Jurkat, Clone E6-1 (cell line): ENCODE data around the gene SCN9A. TPM values are rescaled to one million over a fixed set of nuclear protein-coding genes. Genes with fewer than 3 reads are reported as not detected.
A peak's percentile ranks its signal among the peaks of the same experiment; 100 is the strongest.
"Not testable (repeated sequence)": the region's sequence is repeated elsewhere in the genome, so short reads cannot be mapped to it uniquely, and the experiment has no call there.

Source experiments
- DNase-seq: peaks from one replicate; pipeline ENCODE4 v3.0.0-alpha.2; 2011; ENCODE audit warnings: low read depth, low spot score
- H3K4me3 ChIP-seq: 2 replicates; pipeline ENCODE4 v1.5.1; 2011; ENCODE audit warnings: mild to moderate bottlenecking, low read length, control low read depth, moderate library complexity
- polyA plus RNA-seq: library from polyadenylated mRNA; unstranded; fragments of >200 nt; gene quantifications from one replicate; pipeline ENCODE4 v1.2.1, GENCODE V29; 2012; ENCODE audit warnings: missing spikeins; ENCODE audit not compliant: insufficient read length, insufficient read depth

The SCN9A gene
- polyA plus RNA-seq, result 0.96 TPM

DNA sequence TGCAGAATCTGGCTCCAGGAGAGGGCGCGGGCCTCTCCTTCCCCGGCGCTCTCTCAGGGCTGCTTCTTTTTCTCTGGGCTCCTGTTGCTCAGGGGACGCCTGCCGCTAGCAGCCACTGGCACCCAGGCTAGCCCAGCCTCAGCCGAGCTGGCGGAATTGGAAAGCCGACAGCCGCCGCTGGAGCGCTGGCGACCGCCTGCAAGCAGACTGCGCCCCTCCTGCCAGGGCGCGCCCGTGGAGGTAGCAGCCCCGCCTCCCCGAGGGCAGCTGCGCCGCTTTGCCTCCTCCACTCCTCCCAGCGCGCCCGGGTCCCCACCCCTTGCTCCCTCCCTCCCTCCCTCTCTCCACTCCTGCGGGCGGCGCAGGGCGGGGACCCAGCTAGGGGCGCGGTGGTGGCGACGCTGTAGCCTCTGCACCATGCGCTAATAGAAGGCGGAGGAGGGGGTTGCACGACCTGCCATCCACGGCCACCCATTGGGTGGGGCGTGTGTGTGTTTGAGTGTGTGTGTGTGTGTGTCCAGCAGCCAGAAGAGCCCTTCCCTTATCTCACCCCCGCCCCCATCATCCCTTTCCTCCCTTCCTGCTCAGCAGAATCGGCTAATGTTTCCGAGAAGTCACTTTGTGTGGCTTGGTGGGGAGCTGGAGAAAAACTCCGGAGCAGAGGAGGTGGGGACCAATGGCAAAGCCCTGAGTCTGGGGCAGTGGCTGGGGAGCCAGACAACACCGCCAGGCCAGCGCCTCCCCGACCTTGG is at the start of gene SCN9A:
SCN9A (minus strand) TSS at position 209 of the 752 bp plus-strand sequence. CDS start 64,188 bp downstream, outside the sequence.
- peak; percentile 52 for DNase-seq
- peak within 1 kb of the TSS; percentile 54 for H3K4me3 ChIP-seq

DNA sequence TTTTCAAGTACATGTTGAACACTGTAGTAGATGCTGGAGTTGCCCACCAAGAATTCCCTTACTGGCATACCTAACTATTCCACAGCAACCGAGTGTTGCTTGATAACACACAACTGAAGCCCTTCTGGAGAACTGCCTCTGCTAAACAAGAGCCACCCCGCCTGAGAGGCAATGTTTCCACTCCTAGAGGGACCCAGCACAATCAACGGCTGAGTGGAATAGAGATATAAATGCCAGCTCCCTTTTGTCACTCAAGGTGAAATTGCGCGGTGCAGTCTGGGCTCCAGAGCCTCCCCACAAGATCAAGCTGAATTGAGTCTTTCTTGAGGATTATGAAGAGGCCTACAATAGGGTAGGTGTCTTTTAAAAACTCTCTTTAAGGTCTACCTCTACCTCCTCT is 49.1 kb upstream of the SCN9A start:
- no peak for DNase-seq
- H3K4me3 ChIP-seq, result no peak overlapping the region

- no peak overlapping the region for H3K4me3 ChIP-seq
- DNase-seq, result no peak
These were observed 43.8 kb upstream of the SCN9A start for GRCh38 chr2:166419616-166419934.

- no peak for DNase-seq
- H3K4me3 ChIP-seq, result no peak overlapping the region
These were observed 43.3 kb upstream of the SCN9A start for GRCh38 chr2:166418853-166419615.

- no peak overlapping the region for H3K4me3 ChIP-seq
- DNase-seq, result peak; percentile 10
These were observed 41.9 kb upstream of the SCN9A start for GRCh38 chr2:166417669-166418068.

DNA sequence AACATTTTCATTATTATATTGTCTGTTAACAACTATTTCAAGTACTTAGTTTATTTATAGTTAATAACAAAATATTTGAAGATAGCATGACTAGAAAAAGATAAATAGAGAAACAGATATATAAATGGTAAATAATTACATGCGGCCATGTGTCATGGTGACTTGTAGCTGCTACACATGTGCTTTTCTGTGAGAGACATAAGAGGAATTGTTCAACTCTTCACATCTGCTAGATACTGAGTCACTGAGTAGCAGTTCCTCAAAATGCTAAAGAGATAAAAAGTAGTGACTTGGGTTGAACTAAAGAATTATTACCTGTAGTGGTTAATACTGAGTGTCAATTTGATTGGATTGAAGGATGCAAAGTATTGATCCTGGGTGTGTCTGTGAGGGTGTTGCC is 37.5 kb upstream of the SCN9A start:
- DNase-seq, result no peak
- no peak overlapping the region for H3K4me3 ChIP-seq

- DNase-seq, result no peak
- H3K4me3 ChIP-seq, result no peak overlapping the region
These were observed 35.9 kb upstream of the SCN9A start for GRCh38 chr2:166411473-166412230.

GRCh38 chr2:166410828-166411472 is 35.2 kb upstream of the SCN9A start:
- DNase-seq, result no peak
- H3K4me3 ChIP-seq, result no peak overlapping the region

GRCh38 chr2:166407746-166408145 is 32.0 kb upstream of the SCN9A start:
- not testable (repeated sequence) for DNase-seq, H3K4me3 ChIP-seq

DNA sequence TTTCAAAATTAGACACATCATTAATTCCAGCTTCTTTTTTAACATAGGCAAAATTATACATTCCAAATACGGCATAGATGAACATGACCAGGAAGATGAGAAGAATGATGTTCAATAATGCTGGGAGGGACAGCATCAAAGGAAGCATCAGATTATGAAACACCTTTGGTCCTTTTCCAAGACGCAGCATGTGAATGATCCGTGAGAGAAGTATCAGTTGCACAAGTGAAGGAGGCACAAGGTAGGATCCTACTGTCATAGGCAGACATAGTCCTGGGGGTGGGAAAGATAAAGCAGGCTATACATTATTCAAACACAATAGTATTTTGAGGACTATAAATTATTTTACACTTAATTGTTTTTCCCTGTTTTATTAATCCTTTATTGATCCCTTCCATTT is 30.6 kb upstream of the SCN9A start:
- no peak overlapping the region for H3K4me3 ChIP-seq
- no peak for DNase-seq

DNA sequence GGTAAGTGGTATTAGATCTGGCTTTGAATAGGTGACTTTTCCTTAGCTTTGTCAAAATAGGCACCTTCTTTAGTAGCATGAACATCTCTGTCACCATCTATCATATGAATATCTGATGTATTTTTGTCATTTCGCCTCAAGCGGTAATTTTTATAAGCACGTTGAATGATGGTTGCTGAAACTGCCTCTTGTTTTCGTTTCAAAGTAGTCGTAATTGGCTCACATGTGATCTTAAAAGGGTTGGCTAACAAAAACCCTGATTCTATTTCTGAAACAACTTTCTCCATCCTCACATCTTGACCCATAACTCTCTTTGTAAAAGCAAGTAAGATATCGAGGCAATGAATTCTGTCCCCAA is 29.8 kb upstream of the SCN9A start:
- H3K4me3 ChIP-seq, result no peak overlapping the region
- DNase-seq, result no peak

DNA sequence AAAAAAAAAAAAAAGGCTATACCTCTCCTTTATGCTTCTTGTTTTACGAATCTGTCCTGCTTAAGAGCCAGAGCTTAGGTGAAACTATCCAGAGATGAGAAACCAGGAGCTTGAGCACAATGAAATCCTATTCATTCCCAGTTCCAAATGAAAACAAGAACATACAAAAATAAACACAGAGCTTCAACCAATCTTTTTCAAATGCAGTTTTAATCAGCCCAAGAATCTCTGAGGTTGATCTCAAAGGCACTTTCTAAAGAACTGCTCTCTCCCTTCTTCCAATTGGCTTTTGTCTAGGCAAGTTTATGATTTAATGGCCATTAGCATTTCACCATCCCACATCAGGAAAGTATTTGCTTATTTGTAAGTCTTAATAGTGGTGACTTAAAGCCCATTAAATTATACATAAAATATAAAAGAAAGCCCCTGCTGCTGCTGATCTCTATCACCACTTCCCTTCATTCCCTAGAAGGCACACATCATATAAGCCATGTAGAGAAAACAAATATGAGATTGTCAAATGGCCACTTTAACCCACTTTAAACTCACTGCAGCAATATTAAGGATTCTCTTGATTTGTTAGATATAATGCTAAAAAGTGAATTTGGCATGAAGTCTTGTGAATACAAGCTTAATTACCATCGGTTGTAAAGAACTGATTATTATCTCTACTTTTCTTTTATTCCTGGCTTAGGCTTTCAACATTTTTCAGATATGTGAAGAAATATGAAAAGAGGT is 29.3 kb upstream of the SCN9A start:
- no peak for DNase-seq
- H3K4me3 ChIP-seq, result no peak overlapping the region

- DNase-seq, result no peak
- no peak overlapping the region for H3K4me3 ChIP-seq
These were observed 18.5 kb upstream of the SCN9A start for GRCh38 chr2:166394245-166394644.

- no peak for DNase-seq
- H3K4me3 ChIP-seq, result no peak overlapping the region
These were observed 17.3 kb upstream of the SCN9A start for GRCh38 chr2:166393008-166393407.

DNA sequence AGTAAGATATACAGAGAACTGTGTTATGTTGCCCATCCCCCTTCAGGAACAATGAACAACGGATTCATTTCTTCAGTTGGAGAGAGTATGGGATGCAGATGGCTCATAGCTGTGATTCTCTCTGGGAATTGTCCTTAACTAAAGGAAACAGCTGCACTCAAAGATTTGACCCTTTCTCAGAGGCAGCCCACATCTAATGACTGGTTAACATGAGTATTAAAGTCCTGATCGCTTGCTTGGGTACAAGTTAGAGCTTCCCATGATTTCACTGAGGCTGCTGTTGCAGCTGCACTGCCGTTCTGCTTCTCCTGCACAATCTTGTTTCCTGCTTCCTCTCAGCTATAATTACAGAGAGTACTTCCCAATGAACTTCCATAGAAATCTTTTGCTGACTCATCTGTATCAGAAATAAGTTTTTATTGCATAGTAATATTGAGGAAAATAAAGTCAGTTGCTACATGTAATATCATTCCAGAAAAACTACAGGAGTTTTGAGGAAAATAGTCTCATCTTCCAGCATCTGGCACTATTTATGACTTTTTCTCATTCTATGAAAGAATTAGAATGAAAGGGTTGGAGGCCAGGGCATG is 12.8 kb upstream of the SCN9A start:
- H3K4me3 ChIP-seq, result no peak overlapping the region
- no peak for DNase-seq

DNA sequence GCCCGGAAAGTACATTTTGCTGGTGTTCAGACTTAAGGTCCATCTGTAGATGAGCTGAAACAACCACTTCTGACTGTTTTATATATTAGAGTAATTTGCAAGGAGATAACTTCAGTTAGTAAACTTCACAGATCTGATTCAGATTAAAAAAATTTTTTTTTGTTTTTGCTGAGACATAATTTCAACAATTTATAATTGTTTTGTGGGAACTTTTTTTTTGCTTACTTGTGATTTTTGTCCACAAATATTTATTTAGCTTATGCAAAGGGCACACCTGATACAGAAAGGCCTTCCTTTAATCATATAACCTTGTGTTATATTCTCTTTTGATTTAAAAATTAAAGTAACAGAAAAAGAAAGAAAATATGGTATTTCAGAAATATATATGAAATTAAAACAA is 9.6 kb upstream of the SCN9A start:
- no peak overlapping the region for H3K4me3 ChIP-seq
- DNase-seq, result no peak

GRCh38 chr2:166384774-166385173 is 9.0 kb upstream of the SCN9A start:
- DNase-seq, result no peak
- no peak overlapping the region for H3K4me3 ChIP-seq

- DNase-seq, result no peak
- H3K4me3 ChIP-seq, result no peak overlapping the region
These were observed 6.7 kb upstream of the SCN9A start for GRCh38 chr2:166382448-166382847.

DNA sequence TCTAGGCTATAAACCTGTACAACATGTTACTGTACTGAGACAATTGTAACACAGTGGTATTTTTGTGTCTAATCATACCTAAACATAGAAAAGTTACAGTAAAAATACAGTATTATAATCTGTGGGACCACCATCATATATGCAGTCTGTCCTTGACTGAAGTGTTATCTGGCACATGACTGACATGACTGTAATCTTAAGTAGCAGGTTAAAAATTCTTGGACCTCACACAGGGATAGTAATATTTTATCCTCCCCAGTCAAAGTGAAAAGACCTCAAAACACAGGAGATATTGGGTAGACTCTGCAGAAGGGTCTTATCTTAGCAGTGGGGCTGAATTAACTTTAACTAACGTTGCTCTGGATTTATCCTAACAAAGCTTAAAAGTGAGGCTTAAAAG is 4.9 kb upstream of the SCN9A start:
- no peak for DNase-seq
- H3K4me3 ChIP-seq, result no peak overlapping the region
